Skeletal muscle satellite cell (primary cell): ENCODE measurements around the gene STPG2.
"Not testable (repeated sequence)": the region's sequence is repeated elsewhere in the genome, so short reads cannot be mapped to it uniquely, and the experiment has no call there.

ENCODE experiments used
- H3K27me3 ChIP-seq: 2 replicates; pipeline ENCODE4 v1.7.0; 2013; ENCODE audit warnings: low read length; ENCODE audit not compliant: control insufficient read depth, insufficient read depth
- H3K36me3 ChIP-seq: 2 replicates; pipeline ENCODE4 v1.7.0; 2013; ENCODE audit warnings: mild to moderate bottlenecking, control low read depth, low read length; ENCODE audit not compliant: insufficient read depth
- H3K4me1 ChIP-seq: 2 replicates; pipeline ENCODE4 v1.7.0; 2013; ENCODE audit warnings: low read length; ENCODE audit not compliant: control insufficient read depth, insufficient read depth
- H3K4me2 ChIP-seq: 2 replicates; pipeline ENCODE4 v1.7.0; 2013; ENCODE audit warnings: mild to moderate bottlenecking, low read length
- H3K4me3 ChIP-seq: 2 replicates; pipeline ENCODE4 v1.7.0; 2013; ENCODE audit warnings: low read length
- H3K9ac ChIP-seq: 2 replicates; pipeline ENCODE4 v1.7.0; 2013; ENCODE audit warnings: mild to moderate bottlenecking, low read depth, low read length, moderate library complexity
- H3K9me3 ChIP-seq: replicated peaks from 2 replicates; pipeline ENCODE4 v1.7.0; 2013; ENCODE audit warnings: mild to moderate bottlenecking, control low read depth, low read length

Gene STPG2

DNA sequence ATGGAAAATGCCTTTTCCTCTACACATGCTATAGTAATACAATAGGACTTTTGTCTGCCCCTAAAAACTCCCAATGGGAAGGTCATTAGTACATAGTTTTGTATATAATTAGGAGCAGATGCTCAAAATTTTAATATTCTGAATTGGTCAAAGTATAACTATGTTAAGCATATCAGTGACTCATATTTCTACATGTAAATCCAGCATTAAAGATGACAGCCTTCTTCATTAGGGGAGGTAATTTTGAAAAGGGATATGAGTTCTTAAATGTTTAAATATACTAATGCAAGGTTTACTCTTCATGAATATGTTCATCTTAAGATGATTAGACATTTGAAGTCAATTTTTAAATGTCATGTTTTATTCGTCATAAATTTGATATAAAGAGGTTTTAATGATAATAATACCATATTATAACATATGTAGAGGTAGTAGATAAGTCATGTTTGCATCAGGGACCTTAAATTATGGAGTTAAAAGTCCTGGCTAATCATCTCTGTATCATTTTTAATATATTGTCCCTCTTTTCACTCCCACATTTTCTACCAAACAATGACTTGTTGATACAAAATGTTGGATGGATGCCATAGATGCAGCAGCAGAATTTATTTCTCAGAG is 218.8 kb downstream of the STPG2 start:
- Histone ChIP-seq H3K9me3 (no peaks in the 10 kb centered on the region), H3K27me3 (no peaks in the 10 kb centered on the region), H3K4me2 (no peak overlapping the region), H3K36me3 (no peaks in the 10 kb centered on the region), H3K9ac (no peak overlapping the region), H3K4me3 (no peak overlapping the region), H3K4me1 (no peaks in the 10 kb centered on the region)

DNA sequence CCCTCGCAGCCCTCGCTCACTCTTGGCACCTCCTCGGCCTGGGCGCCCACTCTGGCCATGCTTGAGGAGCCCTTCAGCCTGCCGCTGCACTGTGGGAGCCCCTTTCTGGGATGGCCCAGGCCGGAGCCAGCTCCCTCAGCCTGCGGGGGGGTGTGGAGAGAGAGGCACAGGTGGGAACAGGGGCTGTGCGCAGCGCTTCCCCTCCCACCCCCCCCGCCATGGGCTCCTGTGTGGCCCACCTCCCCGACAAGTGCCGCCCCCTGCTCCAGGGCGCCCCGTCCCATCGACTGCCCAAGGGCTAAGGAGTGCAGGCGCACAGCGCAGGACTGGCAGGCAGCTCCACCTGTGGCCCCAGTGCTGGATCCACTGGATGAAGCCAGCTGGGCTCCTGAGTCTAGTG is 220.2 kb downstream of the STPG2 start:
- Histone ChIP-seq H3K27me3 (no peaks in the 10 kb centered on the region), H3K4me1 (no peaks in the 10 kb centered on the region), H3K4me3 (no peak overlapping the region), H3K4me2 (no peak overlapping the region), H3K9ac (no peak overlapping the region), H3K36me3 (no peaks in the 10 kb centered on the region), H3K9me3 (no peaks in the 10 kb centered on the region)

DNA sequence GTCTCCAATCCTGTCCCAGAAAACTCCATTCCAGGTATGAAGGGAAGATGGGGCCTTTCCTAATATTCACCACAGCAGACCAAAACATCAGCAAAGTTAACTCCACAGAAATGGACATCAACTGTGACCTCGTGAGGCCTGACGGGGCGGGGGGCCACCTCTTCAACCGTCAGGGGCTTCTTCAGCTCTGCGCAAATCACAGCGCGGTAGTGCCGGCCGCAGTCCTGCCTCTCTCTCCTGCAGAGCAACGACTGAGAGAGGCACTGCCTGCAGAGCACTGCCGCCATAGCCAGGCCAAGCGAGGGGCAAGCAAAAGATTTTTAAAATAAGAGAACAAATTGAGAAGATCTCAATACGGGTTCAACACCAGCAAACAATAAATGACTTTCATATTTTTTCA is 226.2 kb downstream of the STPG2 start:
- no peak overlapping the region for H3K9ac ChIP-seq
- H3K4me3 ChIP-seq, result no peak overlapping the region
- H3K27me3 ChIP-seq, result no peaks in the 10 kb centered on the region

DNA sequence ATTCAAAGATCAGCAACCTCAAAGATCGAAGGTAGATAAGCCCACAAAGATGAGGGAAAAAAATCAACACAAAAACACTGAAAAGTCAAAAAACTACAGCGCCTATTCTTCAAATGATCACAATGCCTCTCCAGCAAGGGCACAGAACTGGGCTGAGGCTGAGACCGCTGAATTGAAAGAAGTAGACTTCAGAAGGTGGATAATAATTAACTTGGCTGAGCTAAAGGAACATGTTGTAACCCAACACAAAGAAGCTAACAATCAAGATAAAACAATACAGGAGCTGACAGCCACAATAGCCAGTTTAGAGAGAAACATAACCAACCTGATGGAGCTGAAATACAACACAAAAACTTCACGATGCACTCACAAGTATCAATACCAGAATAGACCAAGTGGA is 231.1 kb downstream of the STPG2 start:
- Histone ChIP-seq H3K9ac (no peak overlapping the region), H3K4me2 (no peak overlapping the region), H3K4me1 (no peaks in the 10 kb centered on the region), H3K4me3 (no peak overlapping the region), H3K9me3 (no peaks in the 10 kb centered on the region), H3K36me3 (no peaks in the 10 kb centered on the region), H3K27me3 (no peaks in the 10 kb centered on the region)

More for the DNA sequence above, 226.2 kb downstream of the STPG2 start:
- no peaks in the 10 kb centered on the region for H3K36me3 ChIP-seq
- no peak overlapping the region for H3K4me2 ChIP-seq
- no peaks in the 10 kb centered on the region for H3K9me3 ChIP-seq
- no peaks in the 10 kb centered on the region for H3K4me1 ChIP-seq

DNA sequence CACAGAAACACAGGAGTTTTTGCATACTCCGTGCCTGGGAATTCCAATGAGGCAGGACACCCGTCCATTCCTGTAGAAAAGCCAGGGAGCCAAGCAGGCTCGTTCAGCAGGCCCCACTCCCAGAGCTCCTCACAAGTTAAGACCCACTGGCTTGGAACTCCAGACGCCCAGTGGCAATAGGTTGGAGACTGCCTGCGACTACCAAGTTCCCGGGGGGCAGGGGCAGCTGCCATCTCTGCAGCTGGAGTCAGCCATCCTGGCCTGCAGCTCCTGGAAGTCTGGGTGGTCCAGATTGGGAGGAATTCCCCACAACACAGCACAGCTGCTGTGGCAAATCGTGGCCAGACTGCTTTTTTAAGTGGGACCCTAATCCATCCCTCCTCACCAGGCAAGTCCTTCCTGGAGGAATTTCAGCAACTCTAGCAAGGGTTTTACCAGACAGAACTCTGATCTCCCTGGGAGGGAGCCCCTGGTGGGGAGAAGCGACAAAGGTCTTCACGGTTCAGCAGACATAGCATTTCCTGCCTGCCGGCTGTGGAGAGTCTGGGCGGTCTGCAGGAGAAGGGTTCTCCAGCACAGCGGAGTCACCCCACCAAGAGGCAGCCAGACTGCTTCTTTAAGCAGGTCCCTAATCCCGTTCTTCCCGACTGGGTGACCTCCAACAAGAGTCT is 231.9 kb downstream of the STPG2 start:
- no peak overlapping the region for H3K4me3 ChIP-seq
- no peaks in the 10 kb centered on the region for H3K4me1 ChIP-seq
- no peaks in the 10 kb centered on the region for H3K9me3 ChIP-seq
- H3K27me3 ChIP-seq, result no peaks in the 10 kb centered on the region
- no peaks in the 10 kb centered on the region for H3K36me3 ChIP-seq
- no peak overlapping the region for H3K9ac ChIP-seq
- no peak overlapping the region for H3K4me2 ChIP-seq

GRCh38 chr4:97910005-97910404 is 233.3 kb downstream of the STPG2 start:
- Histone ChIP-seq H3K4me2 (no peak overlapping the region), H3K27me3 (no peaks in the 10 kb centered on the region), H3K9me3 (no peaks in the 10 kb centered on the region), H3K4me3 (no peak overlapping the region), H3K36me3 (no peaks in the 10 kb centered on the region), H3K9ac (no peak overlapping the region), H3K4me1 (no peaks in the 10 kb centered on the region)

GRCh38 chr4:97903436-97904189 is 239.7 kb downstream of the STPG2 start:
- not testable (repeated sequence) for H3K9ac ChIP-seq, H3K9me3 ChIP-seq, H3K4me2 ChIP-seq, H3K27me3 ChIP-seq, H3K36me3 ChIP-seq, H3K4me1 ChIP-seq, H3K4me3 ChIP-seq

DNA sequence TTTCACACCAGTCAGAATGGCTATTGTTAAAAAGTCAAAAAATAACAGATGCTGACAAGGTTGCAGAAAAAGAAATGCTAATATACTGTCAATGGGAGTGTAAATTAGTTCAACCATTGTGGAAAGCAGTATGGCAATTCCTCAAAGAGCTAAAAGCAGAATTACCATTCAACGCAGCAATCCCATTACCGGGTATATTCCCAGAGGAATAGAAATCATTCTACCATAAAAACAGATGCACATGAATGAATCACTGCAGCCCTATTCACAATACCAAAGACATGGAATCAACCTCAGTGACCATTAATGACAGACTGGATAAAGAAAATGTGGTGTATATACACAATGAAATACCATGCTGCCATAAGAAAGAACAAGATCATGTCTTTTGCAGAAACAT is 243.0 kb downstream of the STPG2 start:
- Histone ChIP-seq H3K4me1 (no peaks in the 10 kb centered on the region), H3K9ac (no peak overlapping the region), H3K27me3 (no peaks in the 10 kb centered on the region), H3K9me3 (no peaks in the 10 kb centered on the region), H3K4me3 (no peak overlapping the region), H3K4me2 (no peak overlapping the region), H3K36me3 (no peaks in the 10 kb centered on the region)

DNA sequence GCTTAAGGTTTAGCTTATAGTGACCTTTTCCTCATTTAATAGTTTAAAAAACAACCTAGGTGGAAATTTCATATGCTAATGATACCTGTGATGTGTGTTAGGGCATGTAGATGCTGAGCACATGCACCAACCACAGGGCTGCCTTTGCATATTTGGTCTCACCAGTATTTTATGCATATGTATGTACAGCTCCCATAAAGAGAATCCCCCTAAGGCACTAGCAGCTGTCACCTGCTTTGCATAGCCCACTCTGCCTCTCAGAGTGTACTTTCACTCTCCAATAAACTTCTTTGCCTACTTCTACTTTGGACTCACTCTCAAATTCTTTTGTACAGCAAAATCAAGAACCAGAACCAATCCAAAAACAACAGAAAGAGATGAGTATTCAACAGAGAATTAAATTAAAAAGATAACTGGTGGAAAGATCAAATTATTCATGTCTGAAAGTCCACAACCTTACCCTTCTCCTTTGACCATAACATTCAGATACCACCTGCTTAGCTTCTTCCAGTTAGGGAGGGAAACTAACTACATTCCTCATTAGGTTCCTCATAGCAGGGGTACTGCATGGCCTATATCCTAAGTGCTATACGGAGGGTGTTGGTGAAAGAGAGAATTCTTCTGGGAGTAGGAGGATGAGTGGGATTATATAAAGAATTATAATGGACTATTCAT is 250.5 kb downstream of the STPG2 start:
- H3K9me3 ChIP-seq, result no peaks in the 10 kb centered on the region
- H3K27me3 ChIP-seq, result no peaks in the 10 kb centered on the region

DNA sequence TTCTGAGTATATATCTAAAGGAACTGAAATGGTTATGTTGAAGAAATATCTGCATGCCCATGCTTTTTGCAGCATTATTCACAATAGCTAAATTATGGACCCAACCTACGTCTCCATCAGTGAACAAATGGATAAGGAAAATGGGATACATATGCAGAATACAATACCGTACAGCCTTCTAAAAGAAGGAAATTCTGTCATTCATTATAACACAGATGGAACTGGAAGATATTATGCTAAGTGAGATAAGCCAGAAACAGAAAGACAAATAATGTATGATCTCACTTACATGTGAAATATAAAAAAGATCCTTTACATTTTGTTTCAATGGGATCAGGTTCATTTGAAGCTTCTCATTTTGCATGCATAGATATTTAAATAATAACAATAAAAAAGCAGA is 263.3 kb downstream of the STPG2 start:
- Histone ChIP-seq H3K4me2 (no peak overlapping the region), H3K4me1 (no peaks in the 10 kb centered on the region), H3K4me3 (no peak overlapping the region), H3K27me3 (no peaks in the 10 kb centered on the region), H3K36me3 (no peaks in the 10 kb centered on the region), H3K9me3 (no peaks in the 10 kb centered on the region), H3K9ac (no peak overlapping the region)

More for the DNA sequence above, 250.5 kb downstream of the STPG2 start:
- H3K4me3 ChIP-seq, result no peak overlapping the region
- H3K9ac ChIP-seq, result no peak overlapping the region
- H3K4me1 ChIP-seq, result no peaks in the 10 kb centered on the region
- H3K36me3 ChIP-seq, result no peaks in the 10 kb centered on the region
- H3K4me2 ChIP-seq, result no peak overlapping the region

GRCh38 chr4:97868097-97868496 is 275.2 kb downstream of the STPG2 start:
- H3K27me3 ChIP-seq, result no peaks in the 10 kb centered on the region
- H3K36me3 ChIP-seq, result no peaks in the 10 kb centered on the region
- no peaks in the 10 kb centered on the region for H3K4me1 ChIP-seq
- H3K4me2 ChIP-seq, result no peak overlapping the region
- H3K9ac ChIP-seq, result no peak overlapping the region
- H3K9me3 ChIP-seq, result no peaks in the 10 kb centered on the region
- H3K4me3 ChIP-seq, result no peak overlapping the region
